GM12878 (cell line): ENCODE results near the gene HCRT. TPM values are rescaled to one million over a fixed set of nuclear protein-coding genes. Genes with fewer than 3 reads are reported as not detected.

Experiments
- ATF7 ChIP-seq: fragments of 450-650 bp; IDR thresholded peaks from 2 replicates; pipeline ENCODE4 v1.6.1; 2016; ENCODE audit warnings: low read depth, mild to moderate bottlenecking
- BHLHE40 ChIP-seq, 2 experiments: fragments of 450-650 bp in 1 of 2; IDR thresholded peaks; 2 replicates each; pipeline ENCODE4 v1.6.1; 2011 to 2017; ENCODE audit warnings: low read depth in 2 of 2, borderline replicate concordance in 1 of 2, improper control_type of control experiment in 1 of 2, low read length in 1 of 2, mild to moderate bottlenecking in 1 of 2
- CBX5 ChIP-seq: sonication (generic); IDR thresholded peaks from 2 replicates; pipeline ENCODE4 v1.6.1; 2016; ENCODE audit warnings: low read depth, moderate library complexity, mild to moderate bottlenecking, inconsistent platforms
- CHD4 ChIP-seq: fragments of 200-600 bp; sonication (generic); IDR thresholded peaks from 2 replicates; pipeline ENCODE4 v1.6.1; 2016; ENCODE audit warnings: mild to moderate bottlenecking
- EED ChIP-seq: sonication (generic); IDR thresholded peaks from 2 replicates; pipeline ENCODE4 v1.6.1; 2016; ENCODE audit warnings: antibody characterized with exemption, low read depth
- ESRRA ChIP-seq: IDR thresholded peaks from 2 replicates; pipeline ENCODE4 v1.6.1; 2012; ENCODE audit warnings: mild to moderate bottlenecking, low read length, improper control_type of control experiment
- EZH2 ChIP-seq: IDR thresholded peaks from 2 replicates; pipeline ENCODE4 v1.6.1; 2012; ENCODE audit warnings: low read depth, mild to moderate bottlenecking, control low read depth, inconsistent platforms, low read length, borderline replicate concordance; ENCODE audit not compliant: control insufficient read depth
- FOXK2 ChIP-seq: fragments of 450-650 bp; IDR thresholded peaks from 2 replicates; pipeline ENCODE4 v1.6.1; 2017; ENCODE audit warnings: mild to moderate bottlenecking, moderate library complexity
- NBN ChIP-seq: fragments of 450-650 bp; IDR thresholded peaks from 2 replicates; pipeline ENCODE4 v1.6.1; 2016
- NFIC ChIP-seq: IDR thresholded peaks from 2 replicates; pipeline ENCODE4 v1.6.1; 2012; ENCODE audit warnings: low read depth, mild to moderate bottlenecking, inconsistent platforms, low read length, moderate library complexity
- PAX8 ChIP-seq: fragments of 450-650 bp; IDR thresholded peaks from 2 replicates; pipeline ENCODE4 v1.6.1; 2017; ENCODE audit warnings: mild to moderate bottlenecking, moderate library complexity
- RB1 ChIP-seq: fragments of 450-650 bp; formaldehyde crosslinking; IDR thresholded peaks from 2 replicates; pipeline ENCODE4 v1.6.1; 2017; ENCODE audit warnings: mild to moderate bottlenecking, borderline replicate concordance
- RUNX3 ChIP-seq: IDR thresholded peaks from 2 replicates; pipeline ENCODE4 v1.6.1; 2012; ENCODE audit warnings: low read length, inconsistent platforms
- SIN3A ChIP-seq: IDR thresholded peaks from 2 replicates; pipeline ENCODE4 v1.6.1; 2012; ENCODE audit warnings: low read depth, low read length, improper control_type of control experiment
- SIX5 ChIP-seq: IDR thresholded peaks from 2 replicates; pipeline ENCODE4 v1.6.1; 2011; ENCODE audit warnings: mild to moderate bottlenecking, low read depth, low read length, moderate library complexity; ENCODE audit not compliant: severe bottlenecking
- SPI1 ChIP-seq: IDR thresholded peaks from 2 replicates; pipeline ENCODE4 v1.6.1; 2011; ENCODE audit warnings: low read depth, mild to moderate bottlenecking, low read length, moderate library complexity, borderline replicate concordance; ENCODE audit not compliant: insufficient read depth
- SUZ12 ChIP-seq: fragments of 200-600 bp; sonication (generic); IDR thresholded peaks from one replicate; pipeline ENCODE4 v1.6.1; 2018; ENCODE audit warnings: antibody characterized with exemption, mild to moderate bottlenecking; ENCODE audit not compliant: unreplicated experiment
- TARDBP ChIP-seq: IDR thresholded peaks from 2 replicates; pipeline ENCODE4 v1.6.1; 2016; ENCODE audit warnings: borderline replicate concordance
- YY1 ChIP-seq: IDR thresholded peaks from 2 replicates; pipeline ENCODE4 v1.6.1; 2011; ENCODE audit warnings: low read depth, mild to moderate bottlenecking, low read length
- ZNF622 ChIP-seq: fragments of 450-650 bp; IDR thresholded peaks from 2 replicates; pipeline ENCODE4 v1.6.1; 2017; ENCODE audit warnings: mild to moderate bottlenecking, inconsistent platforms
- polyA plus RNA-seq, 11 experiments: library from polyadenylated mRNA; depleted of rRNA in 4 of 11; unstranded in 6 of 11; stranded (reverse) in 5 of 11; fragments of >200 nt; fragmentation: Nextera tagmentation in 4 of 11; fragmentation: Illumina TruSeq in 1 of 11; extraction: Ambion mirVana in 4 of 11; extraction: Trizol in 1 of 11; gene quantifications; 1 replicate in 1 of 11; 2 replicates in 10 of 11; pipeline versions ENCODE4 v1.2.1 to v1.2.3, GENCODE V29; 2011 to 2016; ENCODE audit warnings: inconsistent platforms in 2 of 11, missing spikeins in 2 of 11, low read depth in 1 of 11
- total RNA-seq, 4 experiments: library from RNA; depleted of rRNA in 3 of 4; stranded (reverse); fragments of >200 nt in 3 of 4; fragmentation: Illumina TruSeq in 1 of 4; extraction: Trizol in 1 of 4; gene quantifications; 2 replicates each; pipeline versions ENCODE4 v1.2.1 to v1.2.3, GENCODE V29; 2013 to 2021
- TF ChIP-seq, protein P1 (sequence below): fragments of 450-650 bp; IDR thresholded peaks from 2 replicates; pipeline ENCODE4 v1.6.1; 2016; ENCODE audit warnings: mild to moderate bottlenecking, moderate library complexity, borderline replicate concordance
- TF ChIP-seq, protein P2 (sequence below): IDR thresholded peaks from 2 replicates; pipeline ENCODE4 v1.6.1; 2012; ENCODE audit warnings: low read depth, low read length, improper control_type of control experiment
- TF ChIP-seq, protein P3 (sequence below): fragments of 450-650 bp; IDR thresholded peaks from 2 replicates; pipeline ENCODE4 v1.6.1; 2018; ENCODE audit warnings: mild to moderate bottlenecking, low read depth, moderate library complexity; ENCODE audit not compliant: partially characterized antibody

Gene HCRT
- total and polyA plus RNA-seq, 10 of the 15 experiments (the other 5 are each of a cell fraction or from before 2014, with no cell fraction given): 0.41 TPM; not detected in 9

DNA sequence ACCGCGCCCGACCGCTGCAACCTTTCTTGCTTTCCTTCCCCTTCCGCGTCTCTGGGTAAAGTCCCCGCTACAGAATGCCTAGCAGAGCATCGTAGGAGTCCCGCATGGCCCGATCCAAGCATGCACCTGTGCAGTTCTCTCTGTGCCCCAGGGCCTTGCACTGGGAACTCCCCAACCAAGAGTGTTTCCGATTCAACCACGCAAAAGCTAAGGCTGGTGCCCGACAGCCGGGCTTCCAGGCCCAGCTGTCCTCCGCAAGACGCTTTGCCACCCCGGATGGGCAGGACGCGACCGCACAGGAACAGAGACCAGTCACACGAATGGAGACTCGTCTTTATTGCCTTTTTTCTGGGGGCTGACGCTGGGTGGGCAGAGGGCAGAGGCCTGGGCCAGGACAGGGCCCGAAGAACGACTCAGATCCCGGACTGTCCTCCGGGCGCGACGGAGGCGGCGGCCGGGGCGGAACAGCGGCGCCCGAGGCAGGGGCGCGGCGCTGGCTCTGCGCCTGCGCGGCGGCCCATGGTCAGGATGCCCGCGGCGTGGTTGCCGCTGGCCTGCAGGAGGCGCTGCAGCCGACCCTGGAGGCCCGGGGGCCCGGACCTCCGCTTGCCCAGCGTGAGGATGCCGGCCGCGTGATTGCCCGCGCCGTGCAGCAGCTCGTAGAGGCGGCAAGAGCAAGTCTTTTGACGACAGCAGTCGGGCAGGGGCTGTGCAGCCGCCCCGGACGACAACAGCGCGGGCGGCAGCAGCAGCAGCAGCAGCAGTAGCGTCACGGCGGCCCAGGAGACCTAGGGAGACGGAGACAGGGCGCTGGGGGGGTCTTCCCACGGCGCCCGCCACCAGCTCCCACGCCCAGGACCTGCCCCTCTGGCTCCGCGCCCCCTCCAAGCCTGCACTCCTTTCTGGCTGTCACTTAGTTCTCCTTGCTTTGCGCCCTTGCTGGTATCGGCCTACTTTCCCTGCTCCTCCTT lies 1.2 kb downstream of the HCRT start (continued):
- TF ChIP-seq, protein P1, sequence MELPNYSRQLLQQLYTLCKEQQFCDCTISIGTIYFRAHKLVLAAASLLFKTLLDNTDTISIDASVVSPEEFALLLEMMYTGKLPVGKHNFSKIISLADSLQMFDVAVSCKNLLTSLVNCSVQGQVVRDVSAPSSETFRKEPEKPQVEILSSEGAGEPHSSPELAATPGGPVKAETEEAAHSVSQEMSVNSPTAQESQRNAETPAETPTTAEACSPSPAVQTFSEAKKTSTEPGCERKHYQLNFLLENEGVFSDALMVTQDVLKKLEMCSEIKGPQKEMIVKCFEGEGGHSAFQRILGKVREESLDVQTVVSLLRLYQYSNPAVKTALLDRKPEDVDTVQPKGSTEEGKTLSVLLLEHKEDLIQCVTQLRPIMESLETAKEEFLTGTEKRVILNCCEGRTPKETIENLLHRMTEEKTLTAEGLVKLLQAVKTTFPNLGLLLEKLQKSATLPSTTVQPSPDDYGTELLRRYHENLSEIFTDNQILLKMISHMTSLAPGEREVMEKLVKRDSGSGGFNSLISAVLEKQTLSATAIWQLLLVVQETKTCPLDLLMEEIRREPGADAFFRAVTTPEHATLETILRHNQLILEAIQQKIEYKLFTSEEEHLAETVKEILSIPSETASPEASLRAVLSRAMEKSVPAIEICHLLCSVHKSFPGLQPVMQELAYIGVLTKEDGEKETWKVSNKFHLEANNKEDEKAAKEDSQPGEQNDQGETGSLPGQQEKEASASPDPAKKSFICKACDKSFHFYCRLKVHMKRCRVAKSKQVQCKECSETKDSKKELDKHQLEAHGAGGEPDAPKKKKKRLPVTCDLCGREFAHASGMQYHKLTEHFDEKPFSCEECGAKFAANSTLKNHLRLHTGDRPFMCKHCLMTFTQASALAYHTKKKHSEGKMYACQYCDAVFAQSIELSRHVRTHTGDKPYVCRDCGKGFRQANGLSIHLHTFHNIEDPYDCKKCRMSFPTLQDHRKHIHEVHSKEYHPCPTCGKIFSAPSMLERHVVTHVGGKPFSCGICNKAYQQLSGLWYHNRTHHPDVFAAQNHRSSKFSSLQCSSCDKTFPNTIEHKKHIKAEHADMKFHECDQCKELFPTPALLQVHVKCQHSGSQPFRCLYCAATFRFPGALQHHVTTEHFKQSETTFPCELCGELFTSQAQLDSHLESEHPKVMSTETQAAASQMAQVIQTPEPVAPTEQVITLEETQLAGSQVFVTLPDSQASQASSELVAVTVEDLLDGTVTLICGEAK: no peak; the same call in 1 of the 2 replicates
- no peak for TF ChIP-seq ZNF622
- TF ChIP-seq CBX5: no peak
- no peak for TF ChIP-seq PAX8
- no peak for TF ChIP-seq ATF7
- no peak for TF ChIP-seq SUZ12
- TF ChIP-seq YY1: peak; percentile 80
- no peak for TF ChIP-seq FOXK2
- TF ChIP-seq CHD4: no peak
- TF ChIP-seq RB1: peak; percentile 86; the same call in 1 of the 2 replicates
- peak; percentile 6; the same call in 1 of the 2 replicates for TF ChIP-seq RUNX3
- no peak for TF ChIP-seq SIX5
- no peak for TF ChIP-seq SPI1
- TF ChIP-seq SIN3A: peak; percentile 86
- TF ChIP-seq TARDBP: 0 out of 2 replicates have a peak, but pooled peaks have one; percentile 38
- peak; percentile 52; the same call in 1 of the 2 replicates for TF ChIP-seq NBN
- TF ChIP-seq, protein P2, sequence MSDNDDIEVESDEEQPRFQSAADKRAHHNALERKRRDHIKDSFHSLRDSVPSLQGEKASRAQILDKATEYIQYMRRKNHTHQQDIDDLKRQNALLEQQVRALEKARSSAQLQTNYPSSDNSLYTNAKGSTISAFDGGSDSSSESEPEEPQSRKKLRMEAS: peak; percentile 75
- TF ChIP-seq EZH2: no peak
- no peak for TF ChIP-seq NFIC
- no peak for TF ChIP-seq EED
- TF ChIP-seq, protein P3, sequence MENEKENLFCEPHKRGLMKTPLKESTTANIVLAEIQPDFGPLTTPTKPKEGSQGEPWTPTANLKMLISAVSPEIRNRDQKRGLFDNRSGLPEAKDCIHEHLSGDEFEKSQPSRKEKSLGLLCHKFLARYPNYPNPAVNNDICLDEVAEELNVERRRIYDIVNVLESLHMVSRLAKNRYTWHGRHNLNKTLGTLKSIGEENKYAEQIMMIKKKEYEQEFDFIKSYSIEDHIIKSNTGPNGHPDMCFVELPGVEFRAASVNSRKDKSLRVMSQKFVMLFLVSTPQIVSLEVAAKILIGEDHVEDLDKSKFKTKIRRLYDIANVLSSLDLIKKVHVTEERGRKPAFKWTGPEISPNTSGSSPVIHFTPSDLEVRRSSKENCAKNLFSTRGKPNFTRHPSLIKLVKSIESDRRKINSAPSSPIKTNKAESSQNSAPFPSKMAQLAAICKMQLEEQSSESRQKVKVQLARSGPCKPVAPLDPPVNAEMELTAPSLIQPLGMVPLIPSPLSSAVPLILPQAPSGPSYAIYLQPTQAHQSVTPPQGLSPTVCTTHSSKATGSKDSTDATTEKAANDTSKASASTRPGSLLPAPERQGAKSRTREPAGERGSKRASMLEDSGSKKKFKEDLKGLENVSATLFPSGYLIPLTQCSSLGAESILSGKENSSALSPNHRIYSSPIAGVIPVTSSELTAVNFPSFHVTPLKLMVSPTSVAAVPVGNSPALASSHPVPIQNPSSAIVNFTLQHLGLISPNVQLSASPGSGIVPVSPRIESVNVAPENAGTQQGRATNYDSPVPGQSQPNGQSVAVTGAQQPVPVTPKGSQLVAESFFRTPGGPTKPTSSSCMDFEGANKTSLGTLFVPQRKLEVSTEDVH: no peak
- peak; percentile 24 to 70; a peak in 3 of 4 replicates for TF ChIP-seq BHLHE40 (IDR thresholded peaks at IDR 0.05; ENCODE audit: borderline replicate concordance in 1 of 2, low read depth in 2 of 2, low read length in 1 of 2)
- TF ChIP-seq ESRRA: no peak
